Gastrocnemius medialis (tissue), 4 donors: ENCODE results near the gene HNF1A. TPM values are rescaled to one million over a fixed set of nuclear protein-coding genes. Genes with fewer than 3 reads are reported as not detected.

Experiments used
- ATAC-seq, 2 donors: fragments of 150-250 bp; one replicate each; pipeline ENCODE4 v1.9.1; 2016
- DNase-seq, 2 donors: peaks; one replicate each; pipeline ENCODE4 v3.0.0-alpha.2; 2019
- H3K27ac ChIP-seq, 4 donors: fragments of 200-600 bp; sonication (generic); 1 replicate in 1 of 4; 2 replicates in 3 of 4; pipeline ENCODE4 v1.5.1; 2016 to 2018; ENCODE audit warnings: mild to moderate bottlenecking in 2 of 4, moderate library complexity in 1 of 4
- H3K27me3 ChIP-seq, 3 donors: fragments of 200-600 bp; sonication (generic) in 2 of 3; 1 replicate in 1 of 3; 2 replicates in 2 of 3; pipeline versions ENCODE4 v1.5.1 to v1.6.0; 2016 to 2019; ENCODE audit warnings: mild to moderate bottlenecking in 1 of 3, moderate library complexity in 1 of 3
- H3K36me3 ChIP-seq, 2 donors: fragments of 200-600 bp; sonication (generic) in 1 of 2; one replicate each; pipeline ENCODE4 v1.5.1; 2017 to 2018
- H3K4me1 ChIP-seq, 2 donors: fragments of 200-600 bp; sonication (generic) in 1 of 2; one replicate each; pipeline ENCODE4 v1.5.1; 2016 to 2017; ENCODE audit warnings: mild to moderate bottlenecking in 2 of 2
- H3K4me3 ChIP-seq, 4 donors: fragments of 200-600 bp; sonication (generic) in 3 of 4; 1 replicate in 1 of 4; 2 replicates in 3 of 4; pipeline ENCODE4 v1.5.1; 2016 to 2019; ENCODE audit warnings: mild to moderate bottlenecking in 2 of 4
- H3K9me3 ChIP-seq, 3 donors: fragments of 200-600 bp; sonication (generic) in 2 of 3; 1 replicate in 1 of 3; 2 replicates in 2 of 3; pipeline ENCODE4 v1.5.1; 2016 to 2019
- CTCF ChIP-seq, 5 experiments: fragments of 450-650 bp in 3 of 5; fragments of 200-600 bp in 2 of 5; sonication (generic) in 2 of 5; IDR thresholded peaks in 4 of 5; conservative IDR thresholded peaks in 1 of 5; 1 replicate in 4 of 5; 2 replicates in 1 of 5; pipeline ENCODE4 v1.5.1; 2016 to 2019; ENCODE audit warnings: antibody characterized with exemption in 5 of 5, mild to moderate bottlenecking in 3 of 5, moderate library complexity in 3 of 5
- POLR2A ChIP-seq, 2 donors: fragments of 450-650 bp; IDR thresholded peaks; one replicate each; pipeline ENCODE4 v1.6.1; 2017; ENCODE audit warnings: antibody characterized with exemption in 2 of 2, mild to moderate bottlenecking in 2 of 2, moderate library complexity in 2 of 2
- in situ Hi-C, 4 donors: fragments of 200-750 bp; cut with MboI; loops; one replicate each; pipeline versions ENCODE4 v1.15.0 to v1.8.0; 2017; ENCODE audit warnings: low sequenced_read_pairs in 4 of 4
- intact Hi-C: fragments of 100-400 bp; cut with DNase I; formaldehyde crosslinking; loops from one replicate; pipeline ENCODE4 v1.15.1; 2023; ENCODE audit warnings: low total_unique reads
- total RNA-seq, 4 donors: library from RNA; depleted of rRNA; stranded (reverse); fragments of >200 nt; gene quantifications; one replicate each; pipeline versions ENCODE4 v1.1.0 to v1.2.3, GENCODE V29; 2016

Gene HNF1A
- total RNA-seq, 4 donors from 2014 or later = 0.07 to 0.10 TPM; not detected in 2

DNA sequence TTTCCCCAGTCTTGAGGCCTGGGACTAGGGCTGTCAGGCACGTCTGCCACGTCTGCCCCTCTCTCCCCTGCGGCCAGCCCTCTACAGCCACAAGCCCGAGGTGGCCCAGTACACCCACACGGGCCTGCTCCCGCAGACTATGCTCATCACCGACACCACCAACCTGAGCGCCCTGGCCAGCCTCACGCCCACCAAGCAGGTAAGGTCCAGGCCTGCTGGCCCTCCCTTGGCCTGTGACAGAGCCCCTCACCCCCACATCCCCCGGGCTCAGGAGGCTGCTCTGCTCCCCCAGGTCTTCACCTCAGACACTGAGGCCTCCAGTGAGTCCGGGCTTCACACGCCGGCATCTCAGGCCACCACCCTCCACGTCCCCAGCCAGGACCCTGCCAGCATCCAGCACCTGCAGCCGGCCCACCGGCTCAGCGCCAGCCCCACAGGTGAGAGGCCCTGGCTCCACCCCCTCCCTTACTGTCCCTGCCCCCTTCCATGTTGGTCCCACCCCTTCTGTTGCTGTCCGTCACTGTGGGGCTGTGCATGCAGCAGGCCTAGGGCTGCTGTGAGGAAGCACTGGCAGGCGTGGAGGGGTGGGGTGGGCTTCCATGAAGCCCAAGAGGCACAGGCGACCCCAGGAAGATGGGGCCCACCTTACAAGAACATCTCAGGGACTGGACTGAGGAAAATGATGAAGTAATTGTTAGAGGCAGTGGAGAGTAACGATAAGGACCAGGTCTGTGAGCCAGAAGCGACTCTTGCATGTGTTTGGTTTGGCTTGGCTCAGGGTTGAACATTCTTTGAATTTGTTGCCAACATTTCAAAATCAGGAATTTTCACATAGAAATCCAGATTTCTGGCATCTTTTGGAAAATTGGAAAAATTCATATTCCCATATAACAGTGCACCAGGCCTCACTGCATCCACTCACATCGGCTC, 21.1 kb downstream of the HNF1A start:
- peaks cover 0 to 21% of the 10 kb centered on the region in 2 donors for H3K36me3 ChIP-seq
- ATAC-seq = no peak
- in situ Hi-C loops = no loop called here
- H3K27ac ChIP-seq = no peak overlapping the region
- no peak overlapping the region for H3K4me3 ChIP-seq
- no peak for DNase-seq
- no peaks in the 10 kb centered on the region for H3K4me1 ChIP-seq
- H3K27me3 ChIP-seq = peaks cover 0 to 11% (median 0%) of the 10 kb centered on the region in 3 donors
- H3K9me3 ChIP-seq = no peaks in the 10 kb centered on the region
- intact Hi-C loops = no loop called here
- TF ChIP-seq POLR2A (IDR thresholded peaks at IDR 0.05) (no peak), CTCF (IDR thresholded peaks at IDR 0.05 in 4 of 5, conservative IDR thresholded peaks at IDR 0.05 in 1 of 5) (no peak)

GRCh38 chr12:121000530-121000929, 22.2 kb downstream of the HNF1A start:
- intact Hi-C loops = no loop called here
- DNase-seq = no peak
- in situ Hi-C loops = no loop called here
- ATAC-seq = no peak
- H3K27ac ChIP-seq = no peak overlapping the region
- H3K36me3 ChIP-seq = peaks cover 0 to 32% of the 10 kb centered on the region in 2 donors
- H3K4me3 ChIP-seq = no peak overlapping the region
- no peaks in the 10 kb centered on the region for H3K9me3 ChIP-seq
- H3K4me1 ChIP-seq = no peaks in the 10 kb centered on the region
- H3K27me3 ChIP-seq = peaks cover 0 to 11% (median 0%) of the 10 kb centered on the region in 3 donors
- no peak for TF ChIP-seq CTCF (IDR thresholded peaks at IDR 0.05 in 4 of 5, conservative IDR thresholded peaks at IDR 0.05 in 1 of 5)
- TF ChIP-seq POLR2A (IDR thresholded peaks at IDR 0.05) = no peak

GRCh38 chr12:121001060-121001459, 22.7 kb downstream of the HNF1A start:
- TF ChIP-seq POLR2A (IDR thresholded peaks at IDR 0.05) = no peak
- TF ChIP-seq CTCF (IDR thresholded peaks at IDR 0.05 in 4 of 5, conservative IDR thresholded peaks at IDR 0.05 in 1 of 5) = no peak
- no peaks in the 10 kb centered on the region for H3K4me1 ChIP-seq
- DNase-seq (no peak), ATAC-seq (no peak)
- intact Hi-C loops (no loop called here), in situ Hi-C loops (no loop called here)
- H3K27ac ChIP-seq = no peak overlapping the region
- H3K9me3 ChIP-seq = no peaks in the 10 kb centered on the region
- peaks cover 0 to 37% of the 10 kb centered on the region in 2 donors for H3K36me3 ChIP-seq
- peaks cover 0 to 11% (median 0%) of the 10 kb centered on the region in 3 donors for H3K27me3 ChIP-seq
- no peak overlapping the region for H3K4me3 ChIP-seq

DNA sequence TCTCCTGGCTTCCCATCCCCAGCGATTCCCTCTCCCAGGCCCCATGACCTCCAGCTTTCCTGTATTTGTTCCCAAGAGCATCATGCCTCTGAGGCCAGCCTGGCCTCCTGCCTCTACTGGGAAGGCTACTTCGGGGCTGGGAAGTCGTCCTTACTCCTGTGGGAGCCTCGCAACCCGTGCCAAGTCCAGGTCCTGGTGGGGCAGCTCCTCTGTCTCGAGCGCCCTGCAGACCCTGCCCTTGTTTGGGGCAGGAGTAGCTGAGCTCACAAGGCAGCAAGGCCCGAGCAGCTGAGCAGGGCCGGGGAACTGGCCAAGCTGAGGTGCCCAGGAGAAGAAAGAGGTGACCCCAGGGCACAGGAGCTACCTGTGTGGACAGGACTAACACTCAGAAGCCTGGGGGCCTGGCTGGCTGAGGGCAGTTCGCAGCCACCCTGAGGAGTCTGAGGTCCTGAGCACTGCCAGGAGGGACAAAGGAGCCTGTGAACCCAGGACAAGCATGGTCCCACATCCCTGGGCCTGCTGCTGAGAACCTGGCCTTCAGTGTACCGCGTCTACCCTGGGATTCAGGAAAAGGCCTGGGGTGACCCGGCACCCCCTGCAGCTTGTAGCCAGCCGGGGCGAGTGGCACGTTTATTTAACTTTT, 23.6 kb downstream of the HNF1A start:
- ATAC-seq = no peak
- in situ Hi-C loops = no loop called here
- no peak for TF ChIP-seq CTCF (IDR thresholded peaks at IDR 0.05 in 4 of 5, conservative IDR thresholded peaks at IDR 0.05 in 1 of 5)
- no peaks in the 10 kb centered on the region for H3K4me1 ChIP-seq
- H3K36me3 ChIP-seq = peaks cover 0 to 45% of the 10 kb centered on the region in 2 donors
- intact Hi-C loops = no loop called here
- DNase-seq = no peak
- peaks cover 0 to 11% (median 0%) of the 10 kb centered on the region in 3 donors for H3K27me3 ChIP-seq
- H3K27ac ChIP-seq = no peak overlapping the region
- H3K9me3 ChIP-seq = no peaks in the 10 kb centered on the region
- H3K4me3 ChIP-seq = no peak overlapping the region
